Measurements from ENCODE around the gene VSIG10L2.
A peak's percentile ranks its signal among the peaks of the same experiment; 100 is the strongest.

Gene VSIG10L2

DNA sequence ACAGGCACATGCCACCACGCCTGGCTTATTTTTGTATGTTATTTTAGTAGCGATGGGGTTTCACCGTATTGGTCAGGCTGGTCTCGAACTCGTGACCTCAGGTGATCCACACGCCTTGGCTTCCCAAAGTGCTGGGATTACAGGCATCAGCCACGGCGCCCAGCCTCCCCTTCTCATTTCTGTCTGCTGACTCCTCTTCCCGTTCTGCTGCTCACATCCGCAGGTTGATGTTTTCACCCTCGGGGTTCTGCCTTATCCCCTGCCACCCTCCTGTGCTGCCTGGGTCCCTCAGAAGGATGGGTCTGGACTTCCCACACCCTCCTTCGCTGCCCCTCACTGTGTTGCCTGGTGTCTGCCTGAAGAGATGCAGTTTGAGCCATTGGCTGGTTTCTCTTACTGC is 19.2 kb upstream of the VSIG10L2 start:
- TF ChIP-seq POLR2A (IDR thresholded peaks at IDR 0.05; ENCODE audit: extremely low read depth, insufficient read length) (no peak), MYC (IDR thresholded peaks at IDR 0.05; ENCODE audit: low read depth, low read length) (no peak)
- TF ChIP-seq, protein P1, sequence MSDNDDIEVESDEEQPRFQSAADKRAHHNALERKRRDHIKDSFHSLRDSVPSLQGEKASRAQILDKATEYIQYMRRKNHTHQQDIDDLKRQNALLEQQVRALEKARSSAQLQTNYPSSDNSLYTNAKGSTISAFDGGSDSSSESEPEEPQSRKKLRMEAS (IDR thresholded peaks at IDR 0.05; ENCODE audit: low read depth, low read length): no peak
- TF ChIP-seq, protein P2, sequence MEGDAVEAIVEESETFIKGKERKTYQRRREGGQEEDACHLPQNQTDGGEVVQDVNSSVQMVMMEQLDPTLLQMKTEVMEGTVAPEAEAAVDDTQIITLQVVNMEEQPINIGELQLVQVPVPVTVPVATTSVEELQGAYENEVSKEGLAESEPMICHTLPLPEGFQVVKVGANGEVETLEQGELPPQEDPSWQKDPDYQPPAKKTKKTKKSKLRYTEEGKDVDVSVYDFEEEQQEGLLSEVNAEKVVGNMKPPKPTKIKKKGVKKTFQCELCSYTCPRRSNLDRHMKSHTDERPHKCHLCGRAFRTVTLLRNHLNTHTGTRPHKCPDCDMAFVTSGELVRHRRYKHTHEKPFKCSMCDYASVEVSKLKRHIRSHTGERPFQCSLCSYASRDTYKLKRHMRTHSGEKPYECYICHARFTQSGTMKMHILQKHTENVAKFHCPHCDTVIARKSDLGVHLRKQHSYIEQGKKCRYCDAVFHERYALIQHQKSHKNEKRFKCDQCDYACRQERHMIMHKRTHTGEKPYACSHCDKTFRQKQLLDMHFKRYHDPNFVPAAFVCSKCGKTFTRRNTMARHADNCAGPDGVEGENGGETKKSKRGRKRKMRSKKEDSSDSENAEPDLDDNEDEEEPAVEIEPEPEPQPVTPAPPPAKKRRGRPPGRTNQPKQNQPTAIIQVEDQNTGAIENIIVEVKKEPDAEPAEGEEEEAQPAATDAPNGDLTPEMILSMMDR (IDR thresholded peaks at IDR 0.05; ENCODE audit: low read depth, low read length): no peak
- no peak for DNase-seq (ENCODE audit: low read depth)
- no peak overlapping the region for H3K4me3 ChIP-seq (ENCODE audit: low read depth, low read length)

DNA sequence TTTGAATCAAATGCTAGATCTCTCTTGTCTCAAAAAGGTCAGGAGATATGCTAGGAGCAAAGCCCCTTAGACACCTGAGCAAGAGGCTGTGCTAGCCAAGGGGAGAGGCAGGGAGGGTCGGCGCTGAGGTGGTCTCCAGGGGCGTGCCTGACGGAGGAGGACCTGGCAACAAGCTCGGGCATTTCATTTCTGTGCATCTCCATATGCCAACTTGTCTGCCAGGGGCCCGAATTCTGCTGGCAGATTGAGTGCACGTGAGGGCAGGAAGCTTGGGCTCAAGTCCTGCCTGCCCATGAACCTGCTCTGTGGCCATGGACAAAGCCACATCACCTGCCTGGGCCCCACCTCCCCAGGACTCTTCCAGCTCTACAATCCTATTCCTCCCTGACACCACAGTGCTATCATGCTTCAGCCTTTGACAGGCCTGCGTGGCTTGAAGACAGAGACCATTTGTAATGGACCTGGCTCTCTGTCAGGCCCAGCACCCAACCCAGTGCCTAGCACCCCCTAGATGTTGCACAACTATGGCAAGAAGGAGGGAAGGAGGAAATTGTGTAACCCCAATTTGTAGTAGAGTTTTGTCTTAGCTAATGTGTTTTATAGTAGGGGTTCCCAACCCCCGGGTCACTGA is 16.3 kb upstream of the VSIG10L2 start:
- H3K4me3 ChIP-seq (ENCODE audit: low read depth, low read length): no peak overlapping the region
- TF ChIP-seq POLR2A (IDR thresholded peaks at IDR 0.05; ENCODE audit: extremely low read depth, insufficient read length) (no peak), MYC (IDR thresholded peaks at IDR 0.05; ENCODE audit: low read depth, low read length) (no peak)
- TF ChIP-seq, protein P2 (IDR thresholded peaks at IDR 0.05; ENCODE audit: low read depth, low read length): no peak
- TF ChIP-seq, protein P1 (IDR thresholded peaks at IDR 0.05; ENCODE audit: low read depth, low read length): no peak
- DNase-seq (ENCODE audit: low read depth): peak; percentile 72

DNA sequence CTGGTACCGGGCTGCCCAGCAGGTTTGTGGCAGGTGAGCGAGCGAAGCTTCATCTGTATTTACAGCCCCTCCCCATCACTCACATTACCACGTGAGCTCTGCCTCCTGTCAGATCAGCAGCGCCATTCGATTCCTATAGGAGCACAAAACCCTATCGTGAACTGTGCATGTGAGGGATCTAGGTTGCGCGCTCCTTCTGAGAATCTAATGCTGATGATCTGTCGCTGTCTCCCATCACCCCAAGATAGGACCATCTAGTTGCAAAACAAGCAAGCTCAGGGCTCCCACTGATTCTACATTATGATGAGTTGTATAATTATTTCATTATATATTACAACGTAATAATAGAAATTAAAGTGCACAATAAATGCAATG is 15.8 kb upstream of the VSIG10L2 start:
- TF ChIP-seq, protein P2 (IDR thresholded peaks at IDR 0.05; ENCODE audit: low read depth, low read length): no peak
- no peak for DNase-seq (ENCODE audit: low read depth)
- H3K4me3 ChIP-seq (ENCODE audit: low read depth, low read length): no peak overlapping the region

DNA sequence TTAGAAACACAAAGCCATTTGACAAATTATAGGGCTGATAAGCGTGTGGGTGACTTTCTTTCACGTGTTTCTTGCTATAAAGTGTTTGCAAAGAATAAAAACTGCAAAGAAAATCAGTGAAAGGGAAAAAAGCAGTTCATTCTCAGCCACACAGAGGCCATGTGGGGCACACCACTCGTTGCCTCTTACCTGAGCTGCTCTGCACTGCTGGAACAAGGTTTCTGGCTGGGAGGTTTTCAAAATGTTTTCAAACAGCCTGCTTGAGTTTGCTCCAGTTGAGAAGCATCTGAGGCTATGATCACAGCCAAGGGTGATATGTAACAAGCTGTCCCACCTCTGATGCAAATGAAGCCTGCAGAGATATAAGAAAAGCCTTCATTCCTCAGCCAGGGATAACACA is 14.7 kb upstream of the VSIG10L2 start:
- no peak for DNase-seq (ENCODE audit: low read depth)
- no peak overlapping the region for H3K4me3 ChIP-seq (ENCODE audit: low read depth, low read length)
- TF ChIP-seq, protein P2 (IDR thresholded peaks at IDR 0.05; ENCODE audit: low read depth, low read length): no peak

DNA sequence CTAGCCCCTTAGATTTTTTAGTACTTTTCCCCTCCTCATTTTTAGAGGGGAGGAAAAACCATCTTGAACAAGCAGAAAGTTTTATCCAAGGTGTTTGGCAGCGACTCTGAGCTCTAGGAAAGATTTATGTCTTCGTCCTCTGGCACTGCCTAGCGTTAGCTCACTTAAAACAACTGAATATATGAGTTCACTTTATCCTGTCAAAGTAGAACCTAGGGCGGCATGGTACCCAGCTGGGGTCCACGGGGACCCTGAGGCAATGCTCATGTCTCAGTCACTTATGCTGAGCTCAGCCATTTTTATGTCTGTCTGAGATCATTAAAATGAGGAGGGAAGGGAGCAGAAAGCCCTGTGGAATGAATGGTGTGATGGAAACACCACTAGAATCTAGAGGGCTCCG is 14.2 kb upstream of the VSIG10L2 start:
- H3K4me3 ChIP-seq (ENCODE audit: low read depth, low read length): no peak overlapping the region
- TF ChIP-seq, protein P1 (IDR thresholded peaks at IDR 0.05; ENCODE audit: low read depth, low read length): no peak
- TF ChIP-seq, protein P2 (IDR thresholded peaks at IDR 0.05; ENCODE audit: low read depth, low read length): no peak
- TF ChIP-seq MYC (IDR thresholded peaks at IDR 0.05; ENCODE audit: low read depth, low read length) (no peak), POLR2A (IDR thresholded peaks at IDR 0.05; ENCODE audit: extremely low read depth, insufficient read length) (no peak)
- no peak for DNase-seq (ENCODE audit: low read depth)

DNA sequence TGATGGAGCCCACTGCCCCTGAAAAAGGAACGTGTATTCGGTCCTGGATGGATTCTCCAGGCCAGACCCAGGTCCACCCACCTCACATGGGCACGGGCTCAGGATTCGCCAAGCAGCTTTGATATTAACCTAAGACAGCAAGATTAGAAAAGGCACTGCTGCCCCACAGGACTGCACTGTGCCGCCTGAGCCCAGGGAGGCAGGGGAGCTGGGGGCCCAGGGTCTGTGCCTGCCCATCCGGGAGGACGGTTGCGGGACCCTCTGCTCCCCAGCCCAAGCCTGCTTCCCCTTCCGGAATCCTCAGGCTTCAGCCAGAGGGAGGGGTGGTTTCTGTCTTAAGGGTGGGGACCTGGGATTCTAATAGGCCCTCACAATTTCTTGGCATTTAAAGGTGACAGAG is 13.5 kb upstream of the VSIG10L2 start:
- no peak overlapping the region for H3K4me3 ChIP-seq (ENCODE audit: low read depth, low read length)
- DNase-seq (ENCODE audit: low read depth): no peak
- TF ChIP-seq MYC (IDR thresholded peaks at IDR 0.05; ENCODE audit: low read depth, low read length) (no peak), POLR2A (IDR thresholded peaks at IDR 0.05; ENCODE audit: extremely low read depth, insufficient read length) (no peak)
- TF ChIP-seq, protein P2 (IDR thresholded peaks at IDR 0.05; ENCODE audit: low read depth, low read length): no peak
- TF ChIP-seq, protein P1 (IDR thresholded peaks at IDR 0.05; ENCODE audit: low read depth, low read length): no peak
